GM19452 (cell line): ENCODE results near the gene SPSB1.

Experiments
- ATAC-seq: cut with Tn5 transposase; IDR thresholded peaks from one replicate; pipeline ENCODE4 v1.9.1; 2021; ENCODE audit not compliant: unreplicated experiment

The SPSB1 gene

DNA sequence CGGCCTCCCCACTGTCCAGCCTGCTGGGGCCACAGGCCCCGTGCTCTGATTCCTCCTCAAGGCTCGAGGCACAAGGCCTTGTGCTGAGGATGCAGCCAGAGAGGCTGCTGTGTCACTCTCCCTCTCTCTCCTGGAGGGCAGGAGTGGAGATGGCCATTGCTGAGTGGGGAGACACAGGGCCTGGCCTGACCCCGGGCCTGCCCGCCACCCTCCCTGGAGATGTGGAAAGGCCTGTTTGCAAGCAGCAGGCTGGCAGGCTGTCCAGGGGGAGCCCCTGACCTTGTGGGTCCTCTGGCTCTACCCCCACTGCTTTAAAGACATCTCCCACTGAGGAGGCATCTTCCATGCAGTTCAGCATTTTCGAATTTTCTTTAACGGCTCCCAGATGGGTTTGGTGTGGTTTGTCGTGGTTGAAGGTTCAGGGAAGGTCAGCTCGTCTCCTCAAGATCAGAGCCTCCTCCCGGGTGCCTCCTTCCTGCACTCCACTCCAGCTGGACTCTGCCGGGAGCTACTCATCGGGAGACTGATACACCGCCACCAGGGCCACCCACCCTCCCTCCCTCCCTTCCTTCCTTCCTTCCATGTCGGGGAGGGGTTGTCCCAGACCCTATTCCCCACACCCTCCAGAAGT is 69.1 kb downstream of the SPSB1 start:
- ATAC-seq: no peak

- no peak for ATAC-seq
Measured at GRCh38 chr1:9362488-9362887, 69.8 kb downstream of the SPSB1 start.

DNA sequence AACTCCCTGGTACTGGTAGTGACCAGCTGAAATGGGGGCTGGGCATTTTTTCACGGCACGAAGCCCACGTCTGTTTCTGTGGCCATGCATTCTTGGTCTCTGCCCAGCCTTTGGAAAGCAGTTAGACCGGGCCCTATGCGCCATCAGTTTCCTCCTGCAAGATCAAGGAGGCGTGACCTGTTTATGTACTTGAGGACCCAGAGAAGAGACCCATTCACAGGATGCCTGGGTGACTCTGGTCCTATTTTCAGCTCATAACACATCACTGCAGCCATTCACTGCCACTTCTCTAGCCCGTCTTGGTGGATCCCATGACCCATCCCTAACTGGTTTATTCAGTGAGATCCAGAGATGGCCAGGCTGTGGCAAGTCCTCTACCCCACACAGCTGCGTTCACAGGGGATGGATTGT is 70.4 kb downstream of the SPSB1 start:
- no peak for ATAC-seq

- ATAC-seq: no peak
Measured at GRCh38 chr1:9366298-9366697, 73.6 kb downstream of the SPSB1 start.

- no peak for ATAC-seq
Measured at GRCh38 chr1:9366943-9367780, 74.5 kb downstream of the SPSB1 start.

DNA sequence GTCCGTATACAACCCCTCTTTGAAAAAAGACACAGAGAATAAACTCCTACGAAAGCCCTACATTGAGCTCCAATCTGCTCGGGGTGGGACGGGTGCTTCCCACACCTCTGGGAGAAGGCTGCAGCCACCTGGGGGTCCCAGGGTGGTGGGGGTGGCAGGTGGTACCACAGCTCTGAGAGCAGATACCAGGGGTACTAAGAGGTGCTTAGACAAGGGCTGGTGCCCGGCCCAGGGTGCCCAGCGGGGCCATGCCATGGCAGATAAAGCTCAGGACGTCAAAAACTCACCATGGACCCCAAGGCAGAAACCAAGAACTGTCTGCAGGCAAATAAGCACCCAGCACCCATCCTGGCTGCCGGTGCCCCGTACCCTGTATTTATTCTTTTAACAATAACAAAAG is 75.1 kb downstream of the SPSB1 start:
- ATAC-seq: no peak

DNA sequence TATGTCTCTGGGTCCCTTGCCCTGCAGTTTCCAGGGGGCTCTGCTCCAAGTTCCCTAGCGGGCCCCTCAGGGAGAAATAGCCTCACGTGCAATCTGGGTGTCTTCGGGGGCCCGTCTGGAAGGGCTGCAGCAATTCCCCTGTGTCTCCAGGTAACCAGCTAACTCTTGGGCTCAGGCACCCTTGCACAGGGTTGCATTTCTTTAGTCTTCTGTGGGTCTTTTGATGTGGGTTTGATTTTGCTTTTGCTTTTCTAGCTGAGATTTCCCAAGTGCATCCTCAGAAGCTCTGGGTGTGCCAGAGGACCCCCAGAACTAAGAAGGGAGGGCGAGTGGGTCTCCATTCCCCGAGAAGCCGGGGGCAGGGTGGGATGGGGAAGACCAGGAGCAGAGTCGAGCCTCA is 75.7 kb downstream of the SPSB1 start:
- ATAC-seq: no peak

DNA sequence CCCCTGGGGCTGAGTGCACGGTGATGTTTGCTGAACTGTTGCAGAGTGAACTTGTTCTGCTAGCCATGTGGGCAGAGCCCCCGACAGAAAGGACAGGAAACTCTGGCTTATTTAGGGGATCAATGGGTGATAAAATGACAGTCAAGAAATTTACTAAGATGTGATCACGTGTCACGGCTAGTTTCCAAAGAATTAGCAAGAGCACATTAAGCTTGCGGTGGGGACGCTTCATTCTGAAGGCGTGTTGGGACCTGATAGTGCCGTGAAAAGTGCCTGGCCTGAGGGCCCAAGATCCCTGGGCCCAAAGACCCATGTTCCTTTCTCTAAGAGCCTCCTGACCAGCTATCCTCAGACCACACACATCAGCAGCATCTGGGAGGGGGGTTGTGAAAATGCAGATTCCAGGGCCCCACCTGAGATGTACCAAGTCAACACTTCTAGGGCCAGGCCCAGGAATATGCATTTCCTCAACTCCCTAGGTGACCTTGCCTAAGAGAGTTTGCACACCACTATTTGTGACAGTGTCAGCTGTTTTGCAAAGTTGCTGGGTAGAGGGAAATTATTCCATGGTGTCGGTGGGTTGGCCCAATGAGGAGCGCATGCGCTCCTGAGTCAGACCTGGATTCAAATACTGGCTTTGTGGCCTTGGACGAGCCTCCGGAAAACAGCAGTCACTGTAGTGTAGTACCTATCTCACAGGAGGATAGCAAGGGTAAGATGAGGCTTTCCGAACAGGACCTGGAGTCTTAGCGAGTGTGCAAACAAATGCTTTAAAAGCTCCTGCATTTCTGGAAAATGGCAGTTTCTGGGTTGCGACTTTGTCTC is 77.5 kb downstream of the SPSB1 start:
- ATAC-seq: no peak

DNA sequence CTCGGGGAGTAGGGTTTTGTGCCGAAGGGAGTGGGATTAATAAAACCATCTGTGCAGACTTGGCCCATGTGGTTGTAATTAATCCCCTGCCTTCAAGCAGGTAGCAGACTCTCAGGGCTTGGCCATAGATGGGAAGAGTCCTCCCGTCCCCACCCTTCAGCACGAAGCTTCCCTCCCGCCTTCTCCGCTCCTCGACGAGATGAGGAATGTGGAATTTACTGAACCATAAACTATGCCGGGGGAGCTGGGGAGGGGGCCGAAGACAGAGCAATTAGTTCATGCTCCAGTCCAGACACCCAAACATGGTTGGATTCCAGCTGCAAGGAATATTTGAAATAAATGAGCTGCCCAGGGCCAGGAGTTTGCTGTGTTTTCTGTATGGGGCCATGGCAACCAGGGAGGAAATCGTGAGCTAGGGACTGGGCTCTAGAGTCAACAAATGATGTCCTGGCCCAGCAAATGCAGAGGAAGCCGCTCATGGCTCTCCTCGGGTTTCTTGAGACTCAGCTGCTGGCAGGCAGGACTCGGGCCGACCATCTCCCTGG is 78.8 kb downstream of the SPSB1 start:
- ATAC-seq: no peak

DNA sequence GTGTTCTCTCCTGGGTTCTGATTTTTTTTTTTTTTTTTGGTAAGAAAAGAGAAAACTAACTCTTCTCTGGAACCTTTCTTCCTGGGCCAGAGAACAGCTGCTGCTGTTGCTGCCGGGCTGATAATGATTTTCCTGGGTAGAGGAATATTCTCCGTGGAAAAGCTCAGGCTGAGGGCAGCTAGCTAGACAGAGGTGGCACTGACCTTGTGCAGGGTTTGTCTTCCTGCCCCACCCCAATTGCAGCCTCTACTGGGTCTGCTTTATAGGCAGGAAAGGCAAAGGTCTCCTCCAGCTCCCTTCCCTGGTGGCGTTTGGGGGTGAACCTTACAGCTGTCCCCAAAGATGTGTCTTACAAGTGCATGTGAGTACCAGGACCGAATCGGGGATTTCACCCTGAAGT is 79.3 kb downstream of the SPSB1 start:
- no peak for ATAC-seq

GRCh38 chr1:9373619-9374018 is 80.9 kb downstream of the SPSB1 start:
- no peak for ATAC-seq

GRCh38 chr1:9374748-9375341 is 82.2 kb downstream of the SPSB1 start:
- no peak for ATAC-seq

- ATAC-seq: no peak
Measured at GRCh38 chr1:9375912-9376311, 83.2 kb downstream of the SPSB1 start.

DNA sequence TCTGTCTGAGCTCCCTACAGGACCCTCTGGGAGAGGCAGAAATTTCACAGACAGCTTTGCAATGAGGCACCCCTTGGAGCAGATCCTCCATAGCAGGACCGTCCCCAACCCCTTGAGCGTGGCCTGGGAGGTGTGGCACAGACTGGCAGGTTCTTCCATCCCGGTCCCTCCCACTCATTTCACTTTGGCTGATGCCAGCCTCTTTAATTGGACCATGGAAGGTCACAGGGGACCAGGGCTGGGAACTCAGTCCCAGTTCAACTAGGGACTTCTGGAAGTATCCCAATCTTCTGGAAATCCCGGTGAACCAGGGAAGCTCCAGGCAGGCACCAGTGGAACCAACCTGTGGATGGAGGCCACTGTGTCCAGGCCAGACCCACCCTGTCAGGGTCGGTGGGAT is 83.7 kb downstream of the SPSB1 start:
- no peak for ATAC-seq

GRCh38 chr1:9376886-9377333 is 84.2 kb downstream of the SPSB1 start:
- no peak for ATAC-seq

- ATAC-seq: no peak
Measured at GRCh38 chr1:9378801-9379200, 86.1 kb downstream of the SPSB1 start.

- no peak for ATAC-seq
Measured at GRCh38 chr1:9380711-9381110, 88.0 kb downstream of the SPSB1 start.

DNA sequence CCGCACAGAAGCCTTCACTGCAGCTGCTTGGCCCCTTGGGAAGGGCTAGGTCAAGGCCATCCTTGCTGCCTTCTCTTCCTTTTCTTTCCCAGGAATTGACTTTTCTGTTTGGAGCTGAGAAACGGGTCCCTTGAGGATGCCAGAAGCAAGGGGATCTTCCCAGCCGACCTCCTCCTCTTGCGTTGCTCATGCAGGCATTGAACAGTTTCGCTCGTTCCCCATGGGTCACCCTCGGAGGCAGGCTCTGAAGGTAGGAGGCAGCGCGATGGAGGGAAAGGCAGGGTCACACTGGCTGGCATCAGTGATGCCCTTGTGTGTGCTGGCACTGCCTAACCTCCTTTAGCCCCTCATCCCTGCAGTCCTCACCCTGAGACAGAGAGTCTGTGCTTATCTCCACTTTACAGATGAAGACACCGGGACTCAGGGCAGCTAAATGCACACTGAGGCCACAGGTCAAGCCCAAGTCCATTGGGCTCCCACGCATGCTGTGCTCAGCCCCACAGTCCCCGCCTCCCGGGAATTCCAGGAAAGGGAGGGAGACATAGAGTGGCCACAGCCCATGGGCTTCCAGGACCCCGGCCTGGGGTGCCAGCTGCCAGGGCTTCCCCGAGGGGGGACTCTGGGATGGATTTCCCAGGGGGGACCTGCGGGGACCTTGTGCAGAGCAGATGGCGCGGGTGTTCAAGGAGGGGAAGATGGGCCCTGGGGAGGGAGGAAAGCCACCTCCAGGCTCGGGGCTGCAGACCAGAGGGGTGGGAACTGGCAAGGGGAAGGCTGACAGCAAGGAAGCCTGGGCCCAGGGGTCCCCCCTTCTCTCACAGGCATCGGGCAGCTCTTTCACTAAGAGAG is 90.2 kb downstream of the SPSB1 start:
- no peak for ATAC-seq

- ATAC-seq: no peak
Measured at GRCh38 chr1:9384128-9384527, 91.4 kb downstream of the SPSB1 start.

GRCh38 chr1:9384751-9385245 is 92.1 kb downstream of the SPSB1 start:
- no peak for ATAC-seq
